ENCODE results near the gene TCAP.

TCAP gene

GRCh38 chr17:39663688-39664580, 1.2 kb upstream of the TCAP start:
- no peak for TF ChIP-seq CTCF (IDR thresholded peaks at IDR 0.05; ENCODE audit: low read depth, low read length)
- no peak for DNase-seq (ENCODE audit: extremely low read depth, low read depth)

GRCh38 chr17:39665642-39666224, 584 bp downstream of the TCAP start:
- DNase-seq (ENCODE audit: extremely low read depth, low read depth): no peak
- no peak for TF ChIP-seq CTCF (IDR thresholded peaks at IDR 0.05; ENCODE audit: low read depth, low read length)

GRCh38 chr17:39666231-39666600, 1.1 kb downstream of the TCAP start:
- no peak for TF ChIP-seq CTCF (IDR thresholded peaks at IDR 0.05; ENCODE audit: low read depth, low read length)

DNA sequence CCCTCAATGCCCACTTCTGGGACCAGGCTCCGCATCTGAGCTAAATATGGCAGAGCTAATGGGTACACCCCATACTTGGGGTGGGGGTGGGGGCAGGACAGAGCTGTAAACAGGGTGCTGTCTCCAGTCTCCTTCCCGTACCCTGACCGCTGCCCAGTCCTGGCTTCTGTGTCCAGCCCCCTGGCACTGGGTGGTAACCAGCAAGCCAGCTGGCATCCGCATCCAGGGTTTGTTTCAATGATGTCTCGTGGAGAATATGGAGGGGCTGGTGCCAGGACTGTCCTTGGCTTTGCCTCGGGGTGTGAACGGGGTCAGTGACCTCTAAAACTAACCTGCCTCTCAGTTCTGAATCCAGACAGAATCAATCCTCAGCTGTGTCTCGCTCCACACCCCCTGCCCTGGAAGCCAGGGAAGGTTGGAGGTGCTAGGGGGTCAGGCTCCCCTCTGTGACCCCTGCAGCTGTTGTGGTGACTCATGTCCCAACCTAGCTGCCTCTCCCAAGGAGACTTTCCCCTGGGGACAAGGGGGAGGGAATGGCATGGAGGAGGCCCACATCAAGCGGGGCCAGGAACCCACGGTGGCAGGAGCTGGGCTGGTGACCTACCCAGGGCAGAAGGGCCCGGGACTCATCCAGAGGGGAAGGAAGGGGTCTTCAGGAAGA, 1.6 kb downstream of the TCAP start:
- TF ChIP-seq CTCF (IDR thresholded peaks at IDR 0.05; ENCODE audit: low read depth, low read length): no peak
- no peak for DNase-seq (ENCODE audit: extremely low read depth, low read depth)

More at GRCh38 chr17:39666231-39666600, 1.1 kb downstream of the TCAP start:
- DNase-seq (ENCODE audit: extremely low read depth, low read depth): no peak

DNA sequence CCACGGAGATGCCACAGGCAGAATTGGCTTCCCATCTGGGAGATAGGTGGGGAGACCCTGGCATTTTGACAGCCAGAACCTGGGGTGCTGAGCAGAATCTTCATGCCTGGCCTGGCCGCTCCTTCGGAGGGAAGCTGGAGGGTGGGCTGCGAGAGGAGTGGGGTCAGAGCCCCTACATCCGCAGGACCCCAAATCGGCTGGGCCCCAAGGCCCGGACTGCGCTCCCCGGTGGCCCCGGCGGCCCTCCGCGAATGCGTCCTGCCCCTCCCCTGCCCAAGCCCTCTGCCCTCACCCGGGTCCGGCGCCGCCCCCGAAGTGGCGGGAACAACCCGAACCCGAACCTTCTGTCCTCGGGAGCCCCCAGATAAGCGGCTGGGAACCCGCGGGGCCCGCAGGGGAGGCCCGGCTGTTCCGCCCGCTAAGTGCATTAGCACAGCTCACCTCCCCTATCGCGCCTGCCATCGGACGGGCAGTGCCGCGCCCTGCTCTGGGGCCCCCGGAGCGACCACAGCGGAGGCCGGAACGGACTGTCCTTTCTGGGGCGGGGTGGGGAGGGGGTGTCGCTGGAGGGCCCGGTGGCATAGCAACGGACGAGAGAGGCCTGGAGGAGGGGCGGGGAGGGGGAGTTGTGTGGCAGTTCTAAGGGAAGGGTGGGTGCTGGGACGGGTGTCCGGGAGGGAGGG, 2.3 kb downstream of the TCAP start:
- DNase-seq (ENCODE audit: extremely low read depth, low read depth): no peak
- no peak for TF ChIP-seq CTCF (IDR thresholded peaks at IDR 0.05; ENCODE audit: low read depth, low read length)

DNA sequence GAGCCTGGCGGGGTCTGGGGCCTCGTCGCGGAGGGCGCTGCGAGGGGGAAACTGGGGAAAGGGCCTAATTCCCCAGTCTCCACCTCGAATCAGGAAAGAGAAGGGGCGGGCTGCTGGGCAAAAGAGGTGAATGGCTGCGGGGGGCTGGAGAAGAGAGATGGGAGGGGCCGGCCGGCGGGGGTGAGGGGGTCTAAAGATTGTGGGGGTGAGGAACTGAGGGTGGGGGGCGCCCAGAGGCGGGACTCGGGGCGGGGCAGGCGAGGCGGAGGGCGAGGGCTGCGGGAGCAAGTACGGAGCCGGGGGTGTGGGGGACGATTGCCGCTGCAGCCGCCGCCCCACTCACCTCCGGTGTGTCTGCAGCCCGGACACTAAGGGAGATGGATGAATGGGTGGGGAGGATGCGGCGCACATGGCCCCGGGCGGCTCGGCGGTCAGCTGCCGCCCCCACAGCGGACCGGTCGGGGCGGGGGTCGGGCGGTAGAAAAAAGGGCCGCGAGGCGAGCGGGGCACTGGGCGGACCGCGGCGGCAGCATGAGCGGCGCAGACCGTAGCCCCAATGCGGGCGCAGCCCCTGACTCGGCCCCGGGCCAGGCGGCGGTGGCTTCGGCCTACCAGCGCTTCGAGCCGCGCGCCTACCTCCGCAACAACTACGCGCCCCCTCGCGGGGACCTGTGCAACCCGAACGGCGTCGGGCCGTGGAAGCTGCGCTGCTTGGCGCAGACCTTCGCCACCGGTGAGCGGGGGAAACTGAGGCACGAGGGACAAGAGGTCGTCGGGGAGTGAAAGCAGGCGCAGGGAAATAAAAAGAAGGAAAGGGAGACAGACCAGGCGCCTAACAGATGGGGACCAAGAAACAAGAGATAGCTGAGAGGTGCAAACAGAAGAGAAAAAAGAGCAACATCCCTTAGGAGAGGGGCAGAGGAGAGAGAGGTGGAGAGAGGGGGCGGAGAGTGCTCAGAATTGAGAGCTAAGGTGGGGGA, 3.1 kb downstream of the TCAP start, which contains the start of gene PNMT:
Gene PNMT, plus strand, starts transcription at position 509 of the 980 bp plus-strand sequence. Its CDS starts 23 bp downstream, at position 532.
- DNase-seq (ENCODE audit: extremely low read depth, low read depth): no peak
- peak; percentile 56 for TF ChIP-seq CTCF (IDR thresholded peaks at IDR 0.05; ENCODE audit: low read depth, low read length)

Data from AG09319 (cell line).